Liver (tissue), 9 donors: Measurements from ENCODE around the gene TGFBR3L. TPM values are rescaled to one million over a fixed set of nuclear protein-coding genes. Genes with fewer than 3 reads are reported as not detected.

Experiments used
- DNase-seq: peaks from one replicate; pipeline ENCODE4 v3.0.0-alpha.2; 2017; ENCODE audit warnings: low spot score
- H3K27ac ChIP-seq, 2 donors: one replicate each; pipeline ENCODE4 v1.7.0; 2013; ENCODE audit warnings: inconsistent platforms in 2 of 2, low read length in 2 of 2, control low read depth in 1 of 2, low read depth in 1 of 2, mild to moderate bottlenecking in 1 of 2
- H3K27me3 ChIP-seq, 4 donors: one replicate each; pipeline versions ENCODE4 v1.6.1 to v1.7.0; 2013; ENCODE audit warnings: low read length in 3 of 4, inconsistent platforms in 1 of 4, mild to moderate bottlenecking in 1 of 4, moderate library complexity in 1 of 4; ENCODE audit not compliant: control insufficient read depth in 4 of 4, insufficient read depth in 4 of 4
- H3K36me3 ChIP-seq, 4 donors: one replicate each; pipeline versions ENCODE4 v1.6.1 to v1.7.0; 2013; ENCODE audit warnings: low read length in 3 of 4, mild to moderate bottlenecking in 3 of 4, low read depth in 1 of 4, moderate library complexity in 1 of 4; ENCODE audit not compliant: control insufficient read depth in 4 of 4, insufficient read depth in 3 of 4
- H3K4me1 ChIP-seq, 4 donors: one replicate each; pipeline versions ENCODE4 v1.6.1 to v1.7.0; 2013; ENCODE audit warnings: low read length in 3 of 4, mild to moderate bottlenecking in 3 of 4, moderate library complexity in 1 of 4; ENCODE audit not compliant: control insufficient read depth in 4 of 4, insufficient read depth in 4 of 4
- H3K4me3 ChIP-seq, 3 donors: one replicate each; pipeline versions ENCODE4 v1.6.1 to v1.7.0; 2013; ENCODE audit warnings: low read length in 3 of 3, control low read depth in 1 of 3, low read depth in 1 of 3, mild to moderate bottlenecking in 1 of 3
- H3K9ac ChIP-seq, 2 donors: one replicate each; pipeline ENCODE4 v1.7.0; 2013; ENCODE audit warnings: low read length in 2 of 2, mild to moderate bottlenecking in 2 of 2, moderate library complexity in 2 of 2, control low read depth in 1 of 2, low read depth in 1 of 2
- H3K9me3 ChIP-seq, 4 donors: one replicate each; pipeline versions ENCODE4 v1.6.1 to v1.7.0; 2013; ENCODE audit warnings: low read length in 3 of 4; ENCODE audit not compliant: control insufficient read depth in 4 of 4
- EGR1 ChIP-seq, 2 donors: IDR thresholded peaks; 2 replicates each; pipeline ENCODE4 v1.6.1; 2016 to 2018; ENCODE audit warnings: antibody characterized with exemption in 2 of 2, low read depth in 2 of 2
- GABPA ChIP-seq, 2 donors: IDR thresholded peaks in 1 of 2; conservative IDR thresholded peaks in 1 of 2; 2 replicates each; pipeline ENCODE4 v1.6.1; 2016; ENCODE audit warnings: antibody characterized with exemption in 2 of 2, mild to moderate bottlenecking in 1 of 2, moderate library complexity in 1 of 2
- HNF4G ChIP-seq: IDR thresholded peaks from 2 replicates; pipeline ENCODE4 v1.6.1; 2016; ENCODE audit warnings: antibody characterized with exemption
- JUND ChIP-seq, 2 donors: IDR thresholded peaks; 2 replicates each; pipeline ENCODE4 v1.6.1; 2016; ENCODE audit warnings: antibody characterized with exemption in 2 of 2
- SP1 ChIP-seq: IDR thresholded peaks from 2 replicates; pipeline ENCODE4 v1.6.1; 2018; ENCODE audit warnings: antibody characterized with exemption, mild to moderate bottlenecking
- WGBS: extraction: QIAGEN DNeasy Blood & Tissue Kit; methylation state at CpG from one replicate; pipeline ENCODE4 v1.1.7; 2013; 5-methylcytosine and 5-hydroxymethylcytosine counted together
- polyA plus RNA-seq, 2 donors: library from polyadenylated mRNA; stranded (reverse) in 1 of 2; unstranded in 1 of 2; fragments of 200-250 nt in 1 of 2; fragments of >200 nt in 1 of 2; fragmentation: Nextera tagmentation in 1 of 2; extraction: Ambion mirVana in 1 of 2; gene quantifications; one replicate each; pipeline versions ENCODE4 v1.2.1 to v1.2.3, GENCODE V29; 2013 to 2015
- total RNA-seq, 2 donors: library from RNA; depleted of rRNA; stranded (reverse); fragments of >200 nt; gene quantifications; one replicate each; pipeline ENCODE4 v1.2.3, GENCODE V29; 2014
- TF ChIP-seq, protein P1 (sequence below): IDR thresholded peaks from 2 replicates; pipeline ENCODE4 v1.6.1; 2016; ENCODE audit warnings: antibody characterized with exemption
- donor health status: healthy.
- donor health status: healthy.
- donor health status: healthy.
- donor health status: healthy.
- donor health status: healthy.

The TGFBR3L gene
- total and polyA plus RNA-seq, 4 donors = 0.32 to 2.5 (median 0.36) TPM; not detected in 1

DNA sequence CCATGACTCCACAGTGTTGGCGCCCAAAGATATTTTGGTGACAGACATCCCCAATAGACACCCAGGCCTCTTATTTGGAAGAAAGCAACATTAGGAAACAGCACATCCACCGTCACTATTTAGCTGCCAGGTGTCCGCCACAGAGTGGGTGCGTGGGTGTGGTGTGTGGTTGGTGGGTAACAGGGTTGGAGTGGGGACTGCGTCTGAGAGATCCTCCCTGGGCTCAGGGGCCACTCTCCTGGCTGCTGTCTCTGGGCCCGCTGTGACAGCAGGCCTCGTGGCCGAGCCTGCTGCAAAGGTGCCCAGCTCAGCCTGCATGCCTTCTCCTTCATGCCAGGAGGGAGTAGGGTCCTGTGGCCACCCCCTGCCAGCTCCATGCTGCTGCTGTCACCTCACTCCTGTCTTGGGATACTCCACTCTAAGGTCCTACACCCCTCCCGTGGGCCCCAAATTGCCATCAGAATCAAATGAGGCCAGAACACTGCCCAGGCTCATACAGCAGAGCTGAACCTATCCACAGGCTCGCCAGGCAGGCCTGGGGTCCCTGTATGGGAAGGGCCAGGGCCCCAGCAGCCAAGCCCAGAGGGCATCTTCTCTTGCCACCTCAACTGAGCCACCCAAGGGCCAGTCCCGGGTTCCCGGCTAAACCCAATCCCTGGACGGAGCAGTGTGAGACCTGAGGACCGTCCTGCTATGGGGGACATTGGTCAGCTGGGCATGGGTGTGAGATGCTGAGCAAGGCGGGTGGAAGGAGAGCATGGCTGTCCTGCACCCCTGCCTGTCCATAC is 53.6 kb downstream of the TGFBR3L start:
- Histone ChIP-seq H3K4me1 (peaks cover 0 to 20% (median 15%) of the 10 kb centered on the region in 4 donors), H3K36me3 (peaks cover 5 to 47% (median 17%) of the 10 kb centered on the region in 4 donors), H3K4me3 (no peak overlapping the region), H3K9ac (no peak overlapping the region), H3K27ac (no peak overlapping the region), H3K9me3 (no peaks in the 10 kb centered on the region), H3K27me3 (no peaks in the 10 kb centered on the region)
- TF ChIP-seq JUND (IDR thresholded peaks at IDR 0.05) (no peak), HNF4G (no peak), EGR1 (IDR thresholded peaks at IDR 0.05; ENCODE audit: low read depth in 2 of 2) (no peak), GABPA (IDR thresholded peaks at IDR 0.05 in 1 of 2, conservative IDR thresholded peaks at IDR 0.05 in 1 of 2) (no peak), SP1 (no peak)
- TF ChIP-seq, protein P1, sequence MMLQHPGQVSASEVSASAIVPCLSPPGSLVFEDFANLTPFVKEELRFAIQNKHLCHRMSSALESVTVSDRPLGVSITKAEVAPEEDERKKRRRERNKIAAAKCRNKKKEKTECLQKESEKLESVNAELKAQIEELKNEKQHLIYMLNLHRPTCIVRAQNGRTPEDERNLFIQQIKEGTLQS = no peak
- WGBS = 95% methylated on average over 15 of the region's 15 CpGs
- no peak for DNase-seq

Other genes starting within 250 kb of the TGFBR3L start
- gene RETN, start 245.8 kb upstream of the TGFBR3L start, total RNA-seq = 10 to 100 TPM in 1 of 2 donors, not detected in 1; 11.5 TPM
- gene RETN, start 245.8 kb upstream of the TGFBR3L start, polyA plus RNA-seq = 1 to 10 TPM in 1 of 2 donors, not detected in 1; 1.9 TPM
- under 1 TPM; 0.42 to 0.92 TPM for gene MCEMP1, start 237.7 kb upstream of the TGFBR3L start, total RNA-seq
- under 1 TPM; 0.29 to 0.54 TPM for gene MCEMP1, start 237.7 kb upstream of the TGFBR3L start, polyA plus RNA-seq
- 10 to 100 TPM; 22.5 to 38.3 TPM for gene TRAPPC5, start 234.0 kb upstream of the TGFBR3L start, total RNA-seq
- 100 to 1,000 TPM in 1 of 2 donors, 10 to 100 TPM in 1; 72.1 to 130 TPM for gene TRAPPC5, start 234.0 kb upstream of the TGFBR3L start, polyA plus RNA-seq
- gene FCER2, start 212.7 kb upstream of the TGFBR3L start, total RNA-seq = under 1 TPM in 1 of 2 donors, not detected in 1; 0.14 TPM
- gene FCER2, start 212.7 kb upstream of the TGFBR3L start, polyA plus RNA-seq = not detected
- gene CLEC4G, start 182.7 kb upstream of the TGFBR3L start, total RNA-seq = 10 to 100 TPM in 1 of 2 donors, 1 to 10 TPM in 1; 7.7 to 43.9 TPM
- gene CLEC4G, start 182.7 kb upstream of the TGFBR3L start, polyA plus RNA-seq = 10 to 100 TPM; 47.4 to 69.0 TPM
- 1 to 10 TPM; 1.6 to 1.9 TPM for gene CD209, start 167.3 kb upstream of the TGFBR3L start, total RNA-seq
- gene CD209, start 167.3 kb upstream of the TGFBR3L start, polyA plus RNA-seq = 1 to 10 TPM in 1 of 2 donors, under 1 TPM in 1; 0.44 to 3.5 TPM
- gene CLEC4M, start 151.6 kb upstream of the TGFBR3L start, total RNA-seq = 10 to 100 TPM; 22.2 to 33.0 TPM
- 10 to 100 TPM; 32.7 to 33.5 TPM for gene CLEC4M, start 151.6 kb upstream of the TGFBR3L start, polyA plus RNA-seq
- 1 to 10 TPM; 4.2 to 4.7 TPM for gene EVI5L, start 84.6 kb upstream of the TGFBR3L start, total RNA-seq
- 1 to 10 TPM; 1.4 to 5.0 TPM for gene EVI5L, start 84.6 kb upstream of the TGFBR3L start, polyA plus RNA-seq
- not detected for gene PRR36, start 40.4 kb upstream of the TGFBR3L start, total RNA-seq
- gene PRR36, start 40.4 kb upstream of the TGFBR3L start, polyA plus RNA-seq = under 1 TPM; 0.02 to 0.03 TPM
- 1 to 10 TPM; 1.8 to 3.3 TPM for gene LRRC8E, start 26.3 kb upstream of the TGFBR3L start, total RNA-seq
- 1 to 10 TPM in 1 of 2 donors, not detected in 1; 2.4 TPM for gene LRRC8E, start 26.3 kb upstream of the TGFBR3L start, polyA plus RNA-seq
- gene MAP2K7, start 11.0 kb upstream of the TGFBR3L start, total RNA-seq = 10 to 100 TPM in 1 of 2 donors, 1 to 10 TPM in 1; 9.4 to 11.7 TPM
- 1 to 10 TPM; 3.0 to 9.7 TPM for gene MAP2K7, start 11.0 kb upstream of the TGFBR3L start, polyA plus RNA-seq
- gene SNAPC2, start 5.5 kb downstream of the TGFBR3L start, total RNA-seq = 1 to 10 TPM; 2.8 to 3.5 TPM
- 1 to 10 TPM; 3.0 to 7.1 TPM for gene SNAPC2, start 5.5 kb downstream of the TGFBR3L start, polyA plus RNA-seq
- under 1 TPM; 0.08 to 0.14 TPM for gene CTXN1, start 11.3 kb downstream of the TGFBR3L start, total RNA-seq
- under 1 TPM in 1 of 2 donors, not detected in 1; 0.07 TPM for gene CTXN1, start 11.3 kb downstream of the TGFBR3L start, polyA plus RNA-seq
- 10 to 100 TPM; 21.1 to 35.8 TPM for gene TIMM44, start 28.8 kb downstream of the TGFBR3L start, total RNA-seq
- gene TIMM44, start 28.8 kb downstream of the TGFBR3L start, polyA plus RNA-seq = 10 to 100 TPM; 17.7 to 32.2 TPM
- gene ELAVL1, start 90.8 kb downstream of the TGFBR3L start, total RNA-seq = 10 to 100 TPM; 21.2 to 33.7 TPM
- 10 to 100 TPM; 14.4 to 17.0 TPM for gene ELAVL1, start 90.8 kb downstream of the TGFBR3L start, polyA plus RNA-seq
- not detected for gene CCL25, start 137.9 kb downstream of the TGFBR3L start, total RNA-seq
- gene CCL25, start 137.9 kb downstream of the TGFBR3L start, polyA plus RNA-seq = not detected
- gene FBN3, start 234.8 kb downstream of the TGFBR3L start, total RNA-seq = under 1 TPM; under 0.01 to 0.61 TPM
- gene FBN3, start 234.8 kb downstream of the TGFBR3L start, polyA plus RNA-seq = under 1 TPM in 1 of 2 donors, not detected in 1; 0.08 TPM